GM19467 (cell line): ENCODE measurements around the gene SYP.
A peak's percentile ranks its signal among the peaks of the same experiment; 100 is the strongest.

ENCODE experiments used
- ATAC-seq: cut with Tn5 transposase; IDR thresholded peaks from one replicate; pipeline ENCODE4 v1.9.1; 2021; ENCODE audit warnings: mild to moderate bottlenecking, moderate library complexity; ENCODE audit not compliant: unreplicated experiment

SYP gene

DNA sequence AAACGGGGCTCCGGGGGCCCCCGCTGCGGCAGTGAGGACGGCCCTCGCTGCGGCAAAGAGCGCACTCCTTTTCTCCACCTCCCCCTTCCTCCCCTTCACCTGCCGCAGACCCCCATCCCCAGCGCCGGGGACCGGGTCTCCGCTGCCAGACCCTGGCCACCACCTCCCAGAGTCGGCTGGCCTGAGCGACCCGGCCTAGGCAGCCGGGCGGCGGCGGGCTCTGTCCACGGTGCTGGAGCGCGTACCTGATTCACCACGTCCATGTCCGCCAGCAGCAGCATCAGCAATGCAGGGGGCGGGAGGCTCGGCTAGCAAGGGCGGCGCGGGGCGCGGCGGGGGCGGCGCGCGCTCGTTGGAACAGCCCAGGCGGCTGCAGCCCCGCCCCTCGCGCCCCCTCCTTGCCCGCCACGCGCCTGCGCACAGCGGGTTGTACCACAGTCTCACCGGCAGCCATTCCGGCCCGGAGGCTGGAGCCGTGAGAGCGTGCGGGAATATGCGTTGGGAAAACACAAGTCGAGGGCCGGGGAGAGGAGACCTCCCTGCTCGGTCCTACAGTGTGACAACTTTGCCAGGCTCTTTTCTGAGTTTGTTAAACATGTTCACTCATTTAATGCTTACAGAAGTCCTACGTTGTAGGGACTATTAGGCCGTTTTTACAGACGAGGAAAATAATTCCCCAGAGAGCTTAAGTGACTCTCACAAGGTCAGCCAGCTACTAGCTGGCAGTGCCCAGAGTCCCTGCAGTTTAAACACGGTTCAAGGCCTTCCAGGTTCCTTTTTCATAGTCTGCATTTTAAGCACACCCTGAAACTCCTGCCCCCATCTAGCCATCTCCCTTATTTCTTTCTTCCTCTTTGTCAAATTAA is at the start of gene SYP:
TSS of gene SYP (minus strand) at position 288 of the 866 bp plus-strand sequence. CDS start at position 281, 7 bp downstream.
- ATAC-seq = peak; percentile 81

DNA sequence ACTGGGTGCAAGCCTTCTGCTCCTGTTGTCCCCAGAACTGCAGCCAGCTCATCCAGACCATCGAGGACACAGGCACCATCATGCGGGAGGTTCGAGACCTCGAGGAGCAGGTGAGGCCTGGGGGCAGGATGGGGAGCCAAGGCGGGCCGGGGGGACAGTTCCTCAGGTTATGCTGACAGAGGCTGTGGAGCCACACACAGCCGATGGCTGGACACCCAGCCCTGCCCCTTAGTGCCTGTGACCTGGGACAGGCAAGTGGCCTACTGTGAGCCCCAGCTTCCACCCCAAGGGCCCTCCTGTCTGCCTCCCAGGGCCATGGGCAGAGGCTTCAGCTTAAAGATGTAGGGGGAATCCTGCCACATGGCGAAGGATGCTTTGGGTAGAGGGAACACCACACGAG is 49.6 kb upstream of the SYP start:
- no peak for ATAC-seq

DNA sequence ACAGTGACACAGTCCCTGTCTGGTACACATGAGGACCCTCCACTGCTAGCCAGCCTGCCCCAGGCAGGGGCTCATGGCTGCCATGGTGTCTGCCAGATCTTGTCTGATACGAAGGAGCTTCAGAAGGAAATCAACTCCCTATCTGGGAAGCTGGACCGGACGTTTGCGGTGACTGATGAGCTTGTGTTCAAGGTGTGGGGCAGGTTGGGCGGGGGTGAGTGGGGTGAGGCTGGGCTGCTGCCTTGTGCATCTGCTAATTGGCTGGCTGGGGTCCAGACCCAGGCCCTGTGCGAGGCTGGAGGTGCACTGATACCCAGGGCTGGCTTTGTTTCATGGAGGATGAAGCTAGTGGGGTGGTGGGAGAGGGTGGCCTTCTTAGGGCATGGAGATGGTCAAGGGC is 49.1 kb upstream of the SYP start:
- ATAC-seq = no peak

DNA sequence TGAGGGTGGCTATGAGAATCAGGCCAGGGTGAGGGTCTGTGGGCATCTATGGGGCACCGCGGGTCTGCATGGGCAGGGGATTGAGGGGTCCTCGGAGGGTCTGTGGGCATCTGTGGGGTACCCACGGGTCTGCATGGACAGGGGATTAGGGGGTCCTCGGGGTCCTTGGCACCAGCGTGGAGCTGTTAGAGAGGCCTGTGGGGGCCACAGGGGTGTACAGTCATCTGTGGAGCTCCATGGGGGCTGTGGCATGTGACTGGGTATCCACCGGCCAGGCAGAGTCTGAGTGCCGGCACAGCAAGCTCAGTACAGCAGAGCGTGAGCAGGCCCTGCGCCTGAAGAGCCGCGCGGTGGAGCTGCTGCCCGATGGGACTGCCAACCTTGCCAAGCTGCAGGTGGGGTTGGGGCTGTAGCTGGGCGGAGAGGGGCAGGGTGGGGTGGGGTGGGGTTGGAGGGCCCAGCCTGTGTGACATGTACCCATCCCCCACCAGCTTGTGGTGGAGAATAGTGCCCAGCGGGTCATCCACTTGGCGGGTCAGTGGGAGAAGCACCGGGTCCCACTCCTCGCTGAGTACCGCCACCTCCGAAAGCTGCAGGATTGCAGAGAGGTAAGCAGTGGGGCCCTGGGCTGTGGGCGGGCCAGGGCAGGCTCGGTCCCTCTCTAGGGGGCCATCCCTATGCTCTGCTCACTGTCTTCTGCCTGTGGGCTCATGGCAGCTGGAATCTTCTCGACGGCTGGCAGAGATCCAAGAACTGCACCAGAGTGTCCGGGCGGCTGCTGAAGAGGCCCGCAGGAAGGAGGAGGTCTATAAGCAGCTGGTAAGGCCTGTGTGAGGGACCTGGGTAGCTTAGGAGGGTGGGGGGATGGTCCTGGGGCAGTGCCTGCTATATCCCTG is 48.2 kb upstream of the SYP start:
- no peak for ATAC-seq

DNA sequence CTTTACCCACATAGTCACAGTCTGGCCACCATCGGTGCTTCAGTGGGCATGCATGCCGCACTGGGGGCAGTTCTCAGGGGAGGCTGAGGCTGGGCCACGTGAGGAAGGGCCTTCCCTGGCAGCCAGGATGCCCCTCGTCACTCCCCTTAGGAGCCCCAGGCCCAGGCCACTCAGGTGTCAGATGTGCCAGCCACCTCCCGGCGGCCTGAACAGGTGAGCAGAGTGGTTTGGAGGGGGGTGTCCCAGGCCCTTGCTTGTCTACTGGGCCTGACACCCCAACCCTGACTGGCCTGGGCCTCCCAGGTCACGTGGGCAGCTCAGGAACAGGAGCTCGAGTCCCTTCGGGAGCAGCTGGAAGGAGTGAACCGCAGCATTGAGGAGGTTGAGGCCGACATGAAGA is 47.4 kb upstream of the SYP start:
- no peak for ATAC-seq

GRCh38 chrX:49246541-49246940 is 46.5 kb upstream of the SYP start:
- ATAC-seq = no peak

GRCh38 chrX:49244207-49244606 is 44.2 kb upstream of the SYP start:
- ATAC-seq = no peak

GRCh38 chrX:49243166-49243565 is 43.2 kb upstream of the SYP start:
- ATAC-seq = no peak

- ATAC-seq = no peak
Measured at GRCh38 chrX:49242545-49243066, 42.6 kb upstream of the SYP start.

GRCh38 chrX:49238735-49239134 is 38.7 kb upstream of the SYP start:
- no peak for ATAC-seq

GRCh38 chrX:49237060-49237459 is 37.1 kb upstream of the SYP start:
- no peak for ATAC-seq

DNA sequence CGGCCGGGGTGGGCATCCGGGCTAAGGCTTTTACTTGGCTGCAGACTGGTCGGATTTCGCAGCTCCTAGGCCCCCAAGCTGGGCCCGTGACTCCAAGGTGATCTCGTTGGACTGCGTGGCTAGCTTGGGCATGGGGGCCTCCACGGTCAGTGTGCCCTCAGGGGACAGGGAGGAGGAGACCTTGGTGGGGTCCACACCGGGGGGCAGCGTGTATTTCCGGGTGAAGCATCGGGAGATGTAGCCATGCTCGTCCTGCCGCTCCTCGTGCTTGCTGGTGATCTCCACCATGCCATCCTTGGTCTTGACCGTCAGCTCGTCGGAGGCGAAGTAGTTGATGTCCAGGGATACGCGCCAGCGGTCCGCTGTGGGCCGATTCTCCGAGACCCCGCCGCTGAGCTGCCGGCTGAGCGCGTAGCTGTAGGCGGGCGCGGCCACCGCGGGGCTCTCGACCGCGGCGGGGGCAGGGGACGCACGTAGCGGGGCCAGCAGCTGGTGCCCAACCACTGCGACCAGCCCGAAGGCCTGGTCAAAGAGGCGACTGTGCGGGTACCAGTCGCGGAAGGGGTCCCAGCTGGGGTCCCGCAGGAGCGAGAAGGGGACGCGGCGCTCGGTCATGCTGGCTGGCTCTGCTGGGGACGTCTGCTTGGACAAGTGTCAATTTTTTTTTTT is 34.0 kb upstream of the SYP start:
- ATAC-seq = no peak

DNA sequence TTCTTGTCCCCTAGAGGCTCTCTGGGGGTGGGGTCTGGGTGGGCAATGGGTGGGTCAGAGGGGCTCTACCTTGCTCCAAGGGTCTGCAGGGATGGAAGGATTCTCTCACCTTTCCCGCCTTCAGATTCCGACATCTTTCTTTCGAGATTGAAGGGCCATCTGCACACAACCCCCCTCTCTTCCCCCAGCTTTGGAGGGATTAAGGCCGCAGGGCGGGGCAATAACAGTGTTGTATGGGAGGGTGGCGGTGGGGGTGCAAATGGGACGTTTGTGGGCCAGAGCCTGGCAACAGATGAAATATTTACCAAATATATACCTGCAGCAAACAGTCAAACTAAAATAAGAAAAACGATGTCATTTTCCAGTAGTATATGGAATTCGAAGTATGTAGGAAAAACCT is 33.2 kb upstream of the SYP start, which contains the start of gene CACNA1F:
TSS of gene CACNA1F (minus strand) at position 165 of the 400 bp plus-strand sequence. CDS start at position 134, 31 bp downstream.
- no peak for ATAC-seq

- no peak for ATAC-seq
Measured at GRCh38 chrX:49232525-49232924, 32.5 kb upstream of the SYP start.

- no peak for ATAC-seq
Measured at GRCh38 chrX:49231333-49232000, 31.5 kb upstream of the SYP start.

GRCh38 chrX:49230500-49231232 is 30.7 kb upstream of the SYP start:
- no peak for ATAC-seq

DNA sequence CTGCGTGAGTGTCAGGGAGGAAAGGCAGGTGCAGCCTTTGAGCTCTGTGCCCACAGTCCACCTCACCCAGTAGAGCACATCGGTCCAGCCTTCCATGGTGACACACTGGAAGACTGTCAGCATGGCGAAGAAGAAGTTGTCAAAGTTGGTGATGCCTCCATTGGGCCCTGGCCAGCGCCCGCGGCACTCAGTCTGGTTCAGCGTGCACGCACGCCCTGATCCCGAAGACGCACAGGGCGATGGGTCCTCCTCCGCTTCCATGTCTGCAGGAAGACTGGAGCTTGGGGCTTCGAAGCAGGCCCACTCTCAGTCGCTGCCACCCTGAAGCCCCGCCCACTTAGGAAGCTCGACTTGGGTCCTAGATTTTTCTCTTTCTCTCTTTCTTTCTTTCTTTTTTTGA is 28.2 kb upstream of the SYP start:
- no peak for ATAC-seq

GRCh38 chrX:49227726-49228125 is 27.7 kb upstream of the SYP start:
- no peak for ATAC-seq

GRCh38 chrX:49226946-49227345 is 27.0 kb upstream of the SYP start:
- ATAC-seq = no peak

DNA sequence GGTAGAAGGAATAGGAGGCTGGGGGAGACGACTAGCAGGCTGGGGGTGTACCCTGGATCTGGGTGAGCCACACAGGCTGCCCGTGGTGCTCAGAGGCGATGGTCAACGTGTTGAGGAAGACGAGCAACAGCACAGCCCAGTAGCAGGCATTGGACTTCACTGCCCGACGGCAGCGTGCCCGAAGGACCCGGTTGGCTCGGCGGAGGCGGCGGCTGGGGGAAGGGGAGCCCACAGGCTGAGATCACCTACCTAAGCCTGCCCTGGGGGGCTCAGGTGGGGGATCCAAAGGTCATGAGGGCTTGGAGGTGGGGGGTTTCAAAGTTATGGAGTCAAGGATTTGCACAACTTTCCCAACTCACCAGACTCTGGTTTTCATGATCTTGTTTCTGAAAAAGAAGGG is 25.9 kb upstream of the SYP start:
- no peak for ATAC-seq
